ENCODE results near the gene GALNT10.

The GALNT10 gene

DNA sequence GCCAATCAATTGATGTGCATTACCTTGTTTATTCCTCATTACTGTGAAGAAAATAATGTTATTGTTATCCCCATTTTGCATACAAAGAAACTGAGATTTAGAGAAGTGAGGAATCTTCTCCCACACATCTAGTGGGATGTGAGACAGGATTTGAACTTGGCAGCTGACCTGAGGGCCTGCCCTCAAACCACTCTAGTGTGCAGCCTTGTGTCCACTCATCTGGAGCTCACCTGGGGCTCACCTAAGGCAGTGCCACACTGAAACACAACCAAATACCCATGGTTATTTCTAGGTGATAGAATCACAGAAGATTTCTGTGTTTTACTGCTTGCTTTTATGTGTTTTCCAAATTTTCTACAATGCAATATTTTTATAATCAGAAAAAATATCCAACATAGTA is 160.6 kb downstream of the GALNT10 start:
- no peaks in the 10 kb centered on the region for H3K9me3 ChIP-seq (ENCODE audit: insufficient read depth, low read length, severe bottlenecking)
- no peaks in the 10 kb centered on the region for H3K27me3 ChIP-seq (ENCODE audit: insufficient read depth, low read length, poor library complexity)
- H4K20me1 ChIP-seq (ENCODE audit: insufficient read depth, low read length), result peaks cover 6% of the 10 kb centered on the region; the same call in 1 of the 2 replicates
- TF ChIP-seq, protein P1, sequence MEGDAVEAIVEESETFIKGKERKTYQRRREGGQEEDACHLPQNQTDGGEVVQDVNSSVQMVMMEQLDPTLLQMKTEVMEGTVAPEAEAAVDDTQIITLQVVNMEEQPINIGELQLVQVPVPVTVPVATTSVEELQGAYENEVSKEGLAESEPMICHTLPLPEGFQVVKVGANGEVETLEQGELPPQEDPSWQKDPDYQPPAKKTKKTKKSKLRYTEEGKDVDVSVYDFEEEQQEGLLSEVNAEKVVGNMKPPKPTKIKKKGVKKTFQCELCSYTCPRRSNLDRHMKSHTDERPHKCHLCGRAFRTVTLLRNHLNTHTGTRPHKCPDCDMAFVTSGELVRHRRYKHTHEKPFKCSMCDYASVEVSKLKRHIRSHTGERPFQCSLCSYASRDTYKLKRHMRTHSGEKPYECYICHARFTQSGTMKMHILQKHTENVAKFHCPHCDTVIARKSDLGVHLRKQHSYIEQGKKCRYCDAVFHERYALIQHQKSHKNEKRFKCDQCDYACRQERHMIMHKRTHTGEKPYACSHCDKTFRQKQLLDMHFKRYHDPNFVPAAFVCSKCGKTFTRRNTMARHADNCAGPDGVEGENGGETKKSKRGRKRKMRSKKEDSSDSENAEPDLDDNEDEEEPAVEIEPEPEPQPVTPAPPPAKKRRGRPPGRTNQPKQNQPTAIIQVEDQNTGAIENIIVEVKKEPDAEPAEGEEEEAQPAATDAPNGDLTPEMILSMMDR (IDR thresholded peaks at IDR 0.05; ENCODE audit: borderline replicate concordance, extremely low read depth, low read length, poor library complexity, severe bottlenecking), result no peak
- no peak for TF ChIP-seq EZH2 (IDR thresholded peaks at IDR 0.05; ENCODE audit: borderline replicate concordance, low read depth, low read length, severe bottlenecking)
- no peaks in the 10 kb centered on the region for H3K79me2 ChIP-seq (ENCODE audit: insufficient read depth, low read length)
- no peak overlapping the region for H3K27ac ChIP-seq (ENCODE audit: low read length)
- H3K4me1 ChIP-seq (ENCODE audit: insufficient read depth, low read length), result no peaks in the 10 kb centered on the region
- ATAC-seq (ENCODE audit: insufficient read depth, low read depth) (no peak), DNase-seq (no peak)
- no peak overlapping the region for H3K4me3 ChIP-seq (ENCODE audit: low read depth in 1 of 2, low read length in 2 of 2)
- no peak overlapping the region for H2AFZ ChIP-seq (ENCODE audit: low read depth, low read length)
- H3K4me2 ChIP-seq (ENCODE audit: insufficient read depth, low read length), result no peak overlapping the region
- H3K36me3 ChIP-seq (ENCODE audit: insufficient read depth, low read length), result no peaks in the 10 kb centered on the region
- no peak overlapping the region for H3K9ac ChIP-seq (ENCODE audit: low read depth, low read length)

DNA sequence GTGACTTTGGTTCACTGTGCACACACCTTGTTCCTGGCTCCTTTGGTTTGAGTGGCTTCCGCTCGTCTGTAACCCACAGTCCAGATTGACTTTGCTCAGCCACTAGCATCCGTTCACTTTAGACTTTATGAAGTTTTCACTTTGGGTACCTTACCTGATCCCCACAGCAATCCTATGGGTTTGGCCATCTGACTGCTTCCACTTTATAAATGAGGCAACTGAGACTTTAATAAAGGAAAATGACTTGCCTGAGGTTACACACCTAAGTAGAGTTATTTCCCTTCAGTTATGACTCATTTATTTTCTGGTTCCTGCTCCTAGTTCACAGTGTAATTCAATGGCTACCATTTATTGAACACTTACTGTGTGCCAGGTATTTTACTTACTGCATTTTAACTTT is 161.0 kb downstream of the GALNT10 start:
- Histone ChIP-seq H2AFZ (ENCODE audit: low read depth, low read length) (no peak overlapping the region), H3K27ac (ENCODE audit: low read length) (no peak overlapping the region), H3K4me1 (ENCODE audit: insufficient read depth, low read length) (no peaks in the 10 kb centered on the region), H3K4me2 (ENCODE audit: insufficient read depth, low read length) (no peak overlapping the region), H3K9ac (ENCODE audit: low read depth, low read length) (no peak overlapping the region), H3K4me3 (ENCODE audit: low read depth in 1 of 2, low read length in 2 of 2) (no peak overlapping the region), H3K27me3 (ENCODE audit: insufficient read depth, low read length, poor library complexity) (no peaks in the 10 kb centered on the region), H4K20me1 (ENCODE audit: insufficient read depth, low read length) (peaks cover 6% of the 10 kb centered on the region; the same call in 1 of the 2 replicates), H3K9me3 (ENCODE audit: insufficient read depth, low read length, severe bottlenecking) (no peaks in the 10 kb centered on the region), H3K79me2 (ENCODE audit: insufficient read depth, low read length) (no peaks in the 10 kb centered on the region), H3K36me3 (ENCODE audit: insufficient read depth, low read length) (no peaks in the 10 kb centered on the region)
- DNase-seq (no peak), ATAC-seq (ENCODE audit: insufficient read depth, low read depth) (no peak)
- TF ChIP-seq, protein P1 (IDR thresholded peaks at IDR 0.05; ENCODE audit: borderline replicate concordance, extremely low read depth, low read length, poor library complexity, severe bottlenecking), result no peak
- no peak for TF ChIP-seq EZH2 (IDR thresholded peaks at IDR 0.05; ENCODE audit: borderline replicate concordance, low read depth, low read length, severe bottlenecking)

DNA sequence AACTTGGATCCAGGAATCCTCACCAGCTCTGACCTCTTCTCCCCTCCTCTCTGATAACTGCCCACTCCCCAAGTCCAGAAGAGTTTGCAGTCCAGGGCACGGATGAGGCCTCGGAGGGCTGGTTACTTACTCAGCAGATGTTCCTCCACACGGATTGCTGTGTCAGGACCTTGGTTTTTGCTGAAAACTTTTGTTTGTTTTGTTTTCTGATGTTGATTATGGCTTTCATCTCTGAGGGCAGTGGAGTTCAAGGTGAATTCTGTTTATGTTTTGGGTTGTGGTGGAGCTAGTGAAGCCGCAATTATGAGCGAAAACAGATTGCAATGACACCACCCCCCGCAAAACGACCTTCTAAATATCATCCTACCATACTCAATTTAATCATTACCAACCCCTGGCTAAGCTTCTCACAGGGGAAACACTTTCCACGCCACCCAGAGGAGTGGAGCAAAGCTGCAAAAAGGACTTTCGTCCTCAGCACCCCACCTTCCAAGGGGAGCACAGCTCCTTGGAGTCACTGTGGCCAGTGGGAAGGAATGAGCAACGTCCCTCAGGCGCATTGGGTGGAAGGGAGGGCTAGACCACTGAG is 162.5 kb downstream of the GALNT10 start:
- no peak for ATAC-seq (ENCODE audit: insufficient read depth, low read depth)
- no peak for DNase-seq
- peaks cover 6% of the 10 kb centered on the region; the same call in 1 of the 2 replicates for H4K20me1 ChIP-seq (ENCODE audit: insufficient read depth, low read length)
- no peak overlapping the region for H3K27ac ChIP-seq (ENCODE audit: low read length)
- no peak overlapping the region for H3K4me2 ChIP-seq (ENCODE audit: insufficient read depth, low read length)
- H3K27me3 ChIP-seq (ENCODE audit: insufficient read depth, low read length, poor library complexity), result no peaks in the 10 kb centered on the region
- H3K4me3 ChIP-seq (ENCODE audit: low read depth in 1 of 2, low read length in 2 of 2), result no peak overlapping the region
- H3K79me2 ChIP-seq (ENCODE audit: insufficient read depth, low read length), result no peaks in the 10 kb centered on the region
- H3K9me3 ChIP-seq (ENCODE audit: insufficient read depth, low read length, severe bottlenecking), result no peaks in the 10 kb centered on the region
- H3K4me1 ChIP-seq (ENCODE audit: insufficient read depth, low read length), result no peaks in the 10 kb centered on the region
- H2AFZ ChIP-seq (ENCODE audit: low read depth, low read length), result no peak overlapping the region
- no peaks in the 10 kb centered on the region for H3K36me3 ChIP-seq (ENCODE audit: insufficient read depth, low read length)
- no peak for TF ChIP-seq EZH2 (IDR thresholded peaks at IDR 0.05; ENCODE audit: borderline replicate concordance, low read depth, low read length, severe bottlenecking)
- TF ChIP-seq, protein P1 (IDR thresholded peaks at IDR 0.05; ENCODE audit: borderline replicate concordance, extremely low read depth, low read length, poor library complexity, severe bottlenecking), result no peak
- H3K9ac ChIP-seq (ENCODE audit: low read depth, low read length), result no peak overlapping the region
